HepG2 (cell line): Measurements from ENCODE around the gene GK. TPM values are rescaled to one million over a fixed set of nuclear protein-coding genes. Genes with fewer than 3 reads are reported as not detected.

Experiments used
- ATAC-seq: fragments of 200-7000 bp; cut with Tn5 transposase; 3 replicates; pipeline ENCODE4 v1.9.1; 2020; ENCODE audit warnings: mild to moderate bottlenecking, moderate library complexity
- BruUV-seq: library from RNA; stranded (reverse); fragments of 400-500 nt; replicated peaks from 2 replicates; lab custom pipeline; 2021; lab: Mats Ljungman, UMichigan
- CTCF ChIA-PET: fragments of 300-600 bp; formaldehyde crosslinking; extraction: SDS; loops from one replicate; lab custom pipeline; 2021; ENCODE audit warnings: low total read pairs, inconsistent platforms, low intra/inter-chr PET ratio; lab: Yijun Ruan, JAX
- POLR2A ChIA-PET: fragments of 350-600 bp; sonication (Branson Sonifier 250); formaldehyde crosslinking; loops from one replicate; lab custom pipeline; 2020; ENCODE audit warnings: antibody characterized with exemption, inconsistent platforms; lab: Yijun Ruan, JAX
- DNase-seq: peaks from one replicate; pipeline ENCODE4 v3.0.0-alpha.2; 2015; ENCODE audit warnings: low spot score
- FAIRE-seq: peaks from 3 replicates; lab custom pipeline; 2011; peaks lifted over from hg19 to GRCh38; lab: Jason Lieb, UNC
- H2AFZ ChIP-seq: one replicate; pipeline ENCODE4 v1.6.1; 2011; ENCODE audit warnings: low read length, inconsistent platforms
- H3K27ac ChIP-seq: fragments of 300-600 bp; 3 replicates; pipeline ENCODE4 v1.8.0; 2011; ENCODE audit warnings: mixed run types, mild to moderate bottlenecking, mixed read lengths, low read length, inconsistent platforms; ENCODE audit not compliant: insufficient read depth; ENCODE audit errors: extremely low read length
- H3K27me3 ChIP-seq, 2 experiments: fragments of 200-600 bp in 1 of 2; 2 replicates in 1 of 2; 3 replicates in 1 of 2; pipeline versions ENCODE4 v1.6.0 to v1.8.0; 2011; ENCODE audit warnings: low read length in 2 of 2, mild to moderate bottlenecking in 2 of 2, moderate library complexity in 2 of 2, inconsistent platforms in 1 of 2; ENCODE audit not compliant: insufficient read depth in 2 of 2, control insufficient read depth in 1 of 2
- H3K36me3 ChIP-seq, 2 experiments: fragments of 200-600 bp in 1 of 2; replicated peaks in 1 of 2; 2 replicates in 1 of 2; 3 replicates in 1 of 2; pipeline versions ENCODE4 v1.5.1 to v1.8.0; 2011; ENCODE audit warnings: low read length in 2 of 2, inconsistent platforms in 1 of 2; ENCODE audit not compliant: insufficient read depth in 2 of 2, control insufficient read depth in 1 of 2
- H3K4me1 ChIP-seq: 2 replicates; pipeline ENCODE4 v1.5.1; 2012; ENCODE audit warnings: low read length, inconsistent platforms; ENCODE audit not compliant: insufficient read depth
- H3K4me2 ChIP-seq: 2 replicates; pipeline ENCODE4 v1.6.0; 2011; ENCODE audit warnings: low read depth, low read length, inconsistent platforms
- H3K4me3 ChIP-seq, 3 experiments: fragments of 200-600 bp in 1 of 3; sonication (generic), shearing (Covaris generic) in 1 of 3; replicated peaks in 1 of 3; 2 replicates each; pipeline ENCODE4 v1.5.1; 2011 to 2016; ENCODE audit warnings: low read length in 3 of 3, inconsistent platforms in 2 of 3, low read depth in 2 of 3, mild to moderate bottlenecking in 2 of 3, control low read depth in 1 of 3, mixed read lengths in 1 of 3; ENCODE audit not compliant: insufficient read depth in 1 of 3
- H3K79me2 ChIP-seq: one replicate; pipeline ENCODE4 v1.6.1; 2011; ENCODE audit warnings: low read length, inconsistent platforms; ENCODE audit not compliant: insufficient read depth
- H3K9ac ChIP-seq: 2 replicates; pipeline ENCODE4 v1.6.0; 2011; ENCODE audit warnings: mild to moderate bottlenecking, low read depth, low read length, inconsistent platforms; ENCODE audit not compliant: insufficient read depth
- H3K9me3 ChIP-seq: 2 replicates; pipeline ENCODE4 v1.5.1; 2012; ENCODE audit warnings: mild to moderate bottlenecking, low read length
- H4K20me1 ChIP-seq: 2 replicates; pipeline ENCODE4 v1.6.0; 2011; ENCODE audit warnings: inconsistent platforms, mild to moderate bottlenecking, low read length, moderate library complexity; ENCODE audit not compliant: insufficient read depth
- AFF4 ChIP-seq: sonication (generic); formaldehyde crosslinking; IDR thresholded peaks from 2 replicates; pipeline ENCODE4 v1.4.0; 2020; ENCODE audit warnings: missing genetic modification reagents
- CHD4 ChIP-seq: fragments of 200-600 bp; sonication (generic); IDR thresholded peaks from 2 replicates; pipeline ENCODE4 v1.7.0; 2017; ENCODE audit warnings: mild to moderate bottlenecking, low read length, borderline replicate concordance
- ESRRA ChIP-seq: sonication (generic); formaldehyde crosslinking; IDR thresholded peaks from 2 replicates; pipeline ENCODE4 v1.5.1; 2020; ENCODE audit warnings: mild to moderate bottlenecking, low read depth, missing genetic modification reagents
- FOXA1 ChIP-seq, 2 experiments: fragments of 450-650 bp in 1 of 2; sonication (generic) in 1 of 2; formaldehyde crosslinking in 1 of 2; IDR thresholded peaks; 2 replicates each; pipeline versions ENCODE4 v1.4.0 to v1.6.1; 2016 to 2020; ENCODE audit warnings: missing genetic modification reagents in 1 of 2
- FOXK2 ChIP-seq: fragments of 450-650 bp; IDR thresholded peaks from 2 replicates; pipeline ENCODE4 v1.6.1; 2016
- GATAD1 ChIP-seq: IDR thresholded peaks from 2 replicates; pipeline ENCODE4 v1.6.1; 2016; ENCODE audit warnings: missing genetic modification reagents, missing compliant biosample characterization
- GFI1 ChIP-seq: sonication (generic); formaldehyde crosslinking; IDR thresholded peaks from 2 replicates; pipeline ENCODE4 v1.5.0; 2020; ENCODE audit warnings: missing genetic modification reagents, mild to moderate bottlenecking, borderline replicate concordance
- HNF4A ChIP-seq: sonication (generic); formaldehyde crosslinking; IDR thresholded peaks from 2 replicates; pipeline ENCODE4 v1.4.0; 2020; ENCODE audit warnings: missing genetic modification reagents
- MEF2D ChIP-seq: sonication (generic); formaldehyde crosslinking; IDR thresholded peaks from 2 replicates; pipeline ENCODE4 v1.5.1; 2020; ENCODE audit warnings: mild to moderate bottlenecking, missing genetic modification reagents
- PAXIP1 ChIP-seq: sonication (generic); formaldehyde crosslinking; conservative IDR thresholded peaks from 2 replicates; pipeline ENCODE4 v1.4.0; 2020; ENCODE audit warnings: mild to moderate bottlenecking, missing genetic modification reagents, moderate library complexity
- PHF20 ChIP-seq: sonication (generic); formaldehyde crosslinking; IDR thresholded peaks from 2 replicates; pipeline ENCODE4 v1.5.0; 2020; ENCODE audit warnings: mild to moderate bottlenecking, missing genetic modification reagents
- POLR2AphosphoS5 ChIP-seq: IDR thresholded peaks from 2 replicates; pipeline ENCODE4 v1.6.1; 2012; ENCODE audit warnings: low read depth, low read length
- YEATS2 ChIP-seq: sonication (generic); formaldehyde crosslinking; IDR thresholded peaks from 2 replicates; pipeline ENCODE4 v1.4.0; 2020; ENCODE audit warnings: missing genetic modification reagents, borderline replicate concordance
- ZNF274 ChIP-seq: sonication (generic); formaldehyde crosslinking; IDR thresholded peaks from 2 replicates; pipeline ENCODE4 v1.5.1; 2020; ENCODE audit warnings: mild to moderate bottlenecking, missing genetic modification reagents
- ZNF546 ChIP-seq: sonication (generic); formaldehyde crosslinking; conservative IDR thresholded peaks from 2 replicates; pipeline ENCODE4 v1.8.1; 2023; ENCODE audit warnings: mild to moderate bottlenecking, missing genetic modification reagents
- ZNF563 ChIP-seq: sonication (generic); formaldehyde crosslinking; IDR thresholded peaks from 2 replicates; pipeline ENCODE4 v1.8.0; 2022; ENCODE audit warnings: mild to moderate bottlenecking, moderate library complexity, missing genetic modification reagents
- ZNF670 ChIP-seq: sonication (generic); formaldehyde crosslinking; IDR thresholded peaks from 2 replicates; pipeline ENCODE4 v1.8.0; 2022; ENCODE audit warnings: mild to moderate bottlenecking, missing genetic modification reagents, borderline replicate concordance
- ZNF839 ChIP-seq: sonication (generic); formaldehyde crosslinking; IDR thresholded peaks from 2 replicates; pipeline ENCODE4 v1.4.0; 2020; ENCODE audit warnings: missing genetic modification reagents, mild to moderate bottlenecking, borderline replicate concordance
- WGBS: methylation state at CpG from one replicate; pipeline ENCODE4 v1.1.6; 2017; ENCODE audit warnings: low lambda C conversion rate; 5-methylcytosine and 5-hydroxymethylcytosine counted together
- in situ Hi-C: cut with HindIII; loops from 2 replicates; pipeline ENCODE4 v1.10.0; 2017; ENCODE audit warnings: low pct_unique_long_range_greater_than_20kb; ENCODE audit not compliant: extremely low pct_ligation_motif_present
- intact Hi-C: fragments of 100-400 bp; cut with micrococcal nuclease; formaldehyde crosslinking; loops from one replicate; pipeline ENCODE4 v1.10.0; 2022; ENCODE audit not compliant: unreplicated experiment
- polyA plus RNA-seq, 8 experiments: library from polyadenylated mRNA; depleted of rRNA in 3 of 8; stranded (reverse) in 7 of 8; unstranded in 1 of 8; fragments of >200 nt; fragmentation: Illumina TruSeq in 4 of 8; extraction: Trizol in 4 of 8; gene quantifications; 2 replicates each; pipeline versions ENCODE4 v1.2.1 to v1.2.3, GENCODE V29; 2011 to 2016; ENCODE audit warnings: low read depth in 4 of 8, missing spikeins in 1 of 8, mixed read lengths in 1 of 8; ENCODE audit not compliant: insufficient read depth in 1 of 8
- total RNA-seq, 5 experiments: library from RNA; depleted of rRNA; stranded (reverse); fragments of >200 nt; fragmentation: Illumina TruSeq; extraction: Trizol; gene quantifications; 2 replicates each; pipeline ENCODE4 v1.2.3, GENCODE V29; 2016; ENCODE audit warnings: low read depth in 1 of 5

Gene GK
- total and polyA plus RNA-seq, 2 of the 13 experiments (the other 11 are each of a cell fraction or from before 2014, with no cell fraction given), result 64.2 to 265 TPM

- DNase-seq (peak; percentile 46), FAIRE-seq (peak; percentile 91), ATAC-seq (peak; percentile 43)
- H3K27me3 ChIP-seq, result no peaks in the 10 kb centered on the region
- WGBS, result 0% methylated on average over 2 of the region's 2 CpGs
- no peaks in the 10 kb centered on the region for H4K20me1 ChIP-seq
- H3K4me2 ChIP-seq, result peak overlapping the region; percentile 73
- POLR2A ChIA-PET, result interaction anchor here (1.3 to 3.0 kb wide), 5 partner anchors 16 to 53 kb away, joined by 3 to 18 read pairs (median 9); partner anchors contain the start of gene GK
- H3K27ac ChIP-seq, result peak overlapping the region; percentile 94
- in situ Hi-C loops, result no loop called here
- H3K9me3 ChIP-seq, result peaks cover 7% of the 10 kb centered on the region; the same call in 1 of the 2 replicates
- no peak overlapping the region for H2AFZ ChIP-seq
- peaks cover 43% of the 10 kb centered on the region for H3K4me1 ChIP-seq
- intact Hi-C loops, result no loop called here
- H3K79me2 ChIP-seq, result no peaks in the 10 kb centered on the region
- peak overlapping the region; percentile 34 for H3K9ac ChIP-seq
- CTCF ChIA-PET, result no interaction called here
- H3K36me3 ChIP-seq, result no peaks in the 10 kb centered on the region
- H3K4me3 ChIP-seq, result peak overlapping the region in 1 of 3 experiments; percentile 23; a peak in 1 of 6 replicates
- BruUV-seq, result no TSS peak
- no peak for TF ChIP-seq GATAD1 (CRISPR knock-in tag)
- TF ChIP-seq AFF4 (CRISPR knock-in tag), result no peak
- peak; percentile 62; the same call in 1 of the 2 replicates for TF ChIP-seq PAXIP1 (CRISPR knock-in tag)
- TF ChIP-seq HNF4A (CRISPR knock-in tag), result peak; percentile 33
- no peak for TF ChIP-seq ZNF670 (CRISPR knock-in tag)
- TF ChIP-seq PHF20 (CRISPR knock-in tag), result no peak
- TF ChIP-seq MEF2D (CRISPR knock-in tag), result no peak
- no peak for TF ChIP-seq FOXK2
- no peak for TF ChIP-seq ZNF839 (CRISPR knock-in tag)
- no peak for TF ChIP-seq YEATS2
- 0 out of 2 replicates have a peak, but pooled peaks have one; percentile 35 for TF ChIP-seq CHD4
- TF ChIP-seq POLR2AphosphoS5, result no peak
- TF ChIP-seq ZNF274 (CRISPR knock-in tag), result no peak
- peak; percentile 32; the same call in 1 of the 2 replicates for TF ChIP-seq GFI1 (CRISPR knock-in tag)
- TF ChIP-seq ZNF546, result no peak
- TF ChIP-seq ZNF563, result no peak
- no peak for TF ChIP-seq ESRRA (CRISPR knock-in tag)
- TF ChIP-seq FOXA1 (IDR thresholded peaks at IDR 0.05), result no peak
- no peak for TF ChIP-seq FOXA1 (CRISPR knock-in tag; IDR thresholded peaks at IDR 0.05)
These were observed 26.8 kb upstream of the GK start for GRCh38 chrX:30626402-30626801.
